22Rv1 (cell line): ENCODE results near the gene TAF1.
"Not testable (repeated sequence)": the region's sequence is repeated elsewhere in the genome, so short reads cannot be mapped to it uniquely, and the experiment has no call there.

Experiments used
- H3K27ac ChIP-seq: fragments of 450-650 bp; 2 replicates; pipeline ENCODE4 v1.5.1; 2017
- CTCF ChIP-seq: fragments of 450-650 bp; IDR thresholded peaks from 2 replicates; pipeline ENCODE4 v1.5.1; 2017; ENCODE audit warnings: mild to moderate bottlenecking
- ZFX ChIP-seq: fragments of 450-650 bp; IDR thresholded peaks from 2 replicates; pipeline ENCODE4 v1.6.1; 2017; ENCODE audit warnings: antibody characterized with exemption, borderline replicate concordance

Gene TAF1

GRCh38 chrX:71475785-71476540 is 109.8 kb downstream of the TAF1 start:
- TF ChIP-seq CTCF (no peak), ZFX (no peak)
- H3K27ac ChIP-seq, result no peak overlapping the region

- no peak overlapping the region for H3K27ac ChIP-seq
Observed at GRCh38 chrX:71482228-71482958, 116.2 kb downstream of the TAF1 start.

GRCh38 chrX:71487814-71488213 is 121.7 kb downstream of the TAF1 start:
- TF ChIP-seq CTCF (no peak), ZFX (no peak)
- no peak overlapping the region for H3K27ac ChIP-seq

More at GRCh38 chrX:71482228-71482958, 116.2 kb downstream of the TAF1 start:
- TF ChIP-seq CTCF (no peak), ZFX (no peak)

GRCh38 chrX:71489540-71489939 is 123.4 kb downstream of the TAF1 start:
- TF ChIP-seq CTCF, result no peak
- TF ChIP-seq ZFX, result no peak
- H3K27ac ChIP-seq, result no peak overlapping the region

- H3K27ac ChIP-seq, result no peak overlapping the region
- TF ChIP-seq ZFX, result no peak
- no peak for TF ChIP-seq CTCF
Observed at GRCh38 chrX:71492231-71493065, 126.3 kb downstream of the TAF1 start.

GRCh38 chrX:71493111-71493613 is 127.0 kb downstream of the TAF1 start:
- H3K27ac ChIP-seq, result no peak overlapping the region
- TF ChIP-seq ZFX (no peak), CTCF (no peak)

GRCh38 chrX:71495979-71496378 is 129.8 kb downstream of the TAF1 start:
- not testable (repeated sequence) for H3K27ac ChIP-seq
